ENCODE data around the gene CARMIL1. TPM values are rescaled to one million over a fixed set of nuclear protein-coding genes. Genes with fewer than 3 reads are reported as not detected.

Gene CARMIL1
- total and polyA plus RNA-seq, 2 of the 8 experiments (the other 6 are each of a cell fraction or from before 2014, with no cell fraction given) = 20.3 to 40.4 TPM

DNA sequence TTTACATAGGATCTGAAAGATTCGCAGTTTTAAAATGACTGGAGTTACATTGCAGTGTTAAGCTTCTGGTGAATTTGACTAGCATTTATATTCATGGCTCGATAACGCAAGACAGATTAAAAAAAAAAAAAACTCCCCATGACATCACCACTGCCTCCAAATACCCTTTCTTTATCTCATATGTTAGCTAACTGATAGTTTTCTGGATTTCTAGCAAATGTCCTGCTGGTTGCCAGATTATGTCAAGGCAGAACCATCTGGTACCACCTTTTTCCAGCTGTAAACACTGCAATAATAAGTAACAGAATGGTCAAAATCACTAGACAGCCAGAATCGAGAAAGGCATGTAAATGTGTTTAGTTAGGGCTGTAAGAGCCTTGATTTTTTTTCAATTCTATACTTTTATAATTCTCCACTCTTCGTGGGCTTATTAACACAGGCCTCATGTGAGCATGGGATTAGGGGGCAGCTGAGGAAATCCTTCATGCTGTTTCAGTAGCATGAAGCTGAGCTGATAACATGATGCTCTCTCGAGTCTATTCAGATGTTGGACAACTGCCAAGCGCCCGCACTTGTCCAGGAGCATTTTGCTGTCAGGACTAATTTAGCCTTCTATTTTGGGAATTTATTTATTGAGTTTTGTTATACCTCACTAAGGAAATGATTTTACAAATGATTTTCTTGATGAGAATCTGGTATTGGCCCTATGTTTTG lies 206.8 kb downstream of the CARMIL1 start:
- Histone ChIP-seq H3K23me2 (ENCODE audit: low read depth, low read length) (no peaks in the 10 kb centered on the region), H3K27ac (ENCODE audit: low read depth, low read length) (no peak overlapping the region), H4K20me1 (replicated peaks in 1 of 2; ENCODE audit: control insufficient read depth in 1 of 2, insufficient read depth in 2 of 2, low read length in 2 of 2) (no peaks in the 10 kb centered on the region), H3K4me1 (replicated peaks in 1 of 4; ENCODE audit: control insufficient read depth in 3 of 4, insufficient read depth in 4 of 4, low read length in 3 of 4) (no peaks in the 10 kb centered on the region), H4K91ac (replicated peaks; ENCODE audit: insufficient read length, low read length) (no peak overlapping the region), H3K9ac (replicated peaks in 1 of 4; ENCODE audit: extremely low read depth in 1 of 4, low read depth in 3 of 4, low read length in 3 of 4) (no peak overlapping the region; a peak in 1 of 7 replicates), H3K9me3 (ENCODE audit: insufficient read depth in 2 of 2, low read depth in 1 of 2, low read length in 1 of 2) (no peaks in the 10 kb centered on the region), H3K56ac (replicated peaks; ENCODE audit: insufficient read length, low read depth, low read length) (no peak overlapping the region), H2BK12ac (ENCODE audit: low read depth, low read length) (no peak overlapping the region), H2BK15ac (ENCODE audit: low read length) (no peak overlapping the region), H3K4me3 (ENCODE audit: extremely low read depth in 1 of 4, insufficient read depth in 2 of 4, low read depth in 3 of 4, low read length in 4 of 4) (no peak overlapping the region), H3K79me1 (ENCODE audit: low read depth, low read length) (no peaks in the 10 kb centered on the region), H2AK5ac (ENCODE audit: low read depth, low read length) (no peak overlapping the region), H3K18ac (ENCODE audit: extremely low read depth, low read length) (no peak overlapping the region), H3K4ac (replicated peaks; ENCODE audit: insufficient read length, low read depth, low read length) (no peak overlapping the region), H4K5ac (ENCODE audit: insufficient read length, low read depth, low read length) (no peak overlapping the region), H3K23ac (ENCODE audit: insufficient read length) (no peak overlapping the region), H2BK5ac (ENCODE audit: low read depth, low read length) (no peak overlapping the region), H2AFZ (ENCODE audit: low read length) (no peak overlapping the region), H2BK20ac (ENCODE audit: low read length) (no peak overlapping the region), H4K8ac (ENCODE audit: extremely low read depth, insufficient read depth, low read length) (no peak overlapping the region), H2BK120ac (replicated peaks; ENCODE audit: low read depth, low read length) (no peak overlapping the region), H3K14ac (ENCODE audit: insufficient read length) (no peak overlapping the region), H3K27me3 (replicated peaks in 1 of 4; ENCODE audit: control insufficient read depth in 3 of 4, extremely low read depth in 1 of 4, insufficient read depth in 3 of 4, low read length in 3 of 4) (no peaks in the 10 kb centered on the region), H3K36me3 (ENCODE audit: control insufficient read depth in 2 of 4, insufficient read depth in 4 of 4, low read length in 3 of 4) (peaks cover 0 to 8% (median 3%) of the 10 kb centered on the region in 4 experiments; a peak in 3 of 8 replicates), H3K4me2 (ENCODE audit: insufficient read depth in 1 of 2, low read depth in 2 of 2, low read length in 2 of 2) (no peak overlapping the region), H3K79me2 (ENCODE audit: control insufficient read depth in 1 of 2, insufficient read depth in 2 of 2, low read length in 2 of 2) (no peaks in the 10 kb centered on the region)
- DNase-seq (ENCODE audit: low read depth in 1 of 2, low spot score in 2 of 2) (no peak), FAIRE-seq (no peak)
- POLR2A ChIA-PET (ENCODE audit: partially characterized antibody) = no interaction called here
- WGBS, 2 experiments (ENCODE audit: extremely low coverage in 1 of 2, insufficient coverage in 1 of 2, insufficient read length in 1 of 2, insufficient replicate concordance in 2 of 2, low coverage in 1 of 2, low lambda C conversion rate in 2 of 2, missing lambda C conversion rate in 1 of 2) = 90% methylated on average over 8 of the region's 8 CpGs; no CpG with 5 or more reads in 1 of the 2 experiments
- no peak for TF ChIP-seq ATF3 (IDR thresholded peaks at IDR 0.05; ENCODE audit: insufficient read depth, low read depth, low read length)
- TF ChIP-seq ASH2L (IDR thresholded peaks at IDR 0.05; ENCODE audit: low read length) = no peak
- TF ChIP-seq SUZ12 (IDR thresholded peaks at IDR 0.05; ENCODE audit: low read length) = no peak
- TF ChIP-seq EZH2 (IDR thresholded peaks at IDR 0.05; ENCODE audit: low read depth, low read length, severe bottlenecking) = no peak
- TF ChIP-seq KDM5A (IDR thresholded peaks at IDR 0.05; ENCODE audit: low read length) = no peak
- no peak for TF ChIP-seq CREB1 (IDR thresholded peaks at IDR 0.05)
- no peak for TF ChIP-seq NANOG (IDR thresholded peaks at IDR 0.05; ENCODE audit: insufficient read depth, low read depth, low read length, poor library complexity, severe bottlenecking)
- no peak for TF ChIP-seq TCF12 (IDR thresholded peaks at IDR 0.05; ENCODE audit: low read depth, low read length)
- TF ChIP-seq CHD1 (IDR thresholded peaks at IDR 0.05; ENCODE audit: low read depth, low read length) = no peak
- CTCF ChIA-PET (ENCODE audit: partially characterized antibody) = interaction anchor here (1.0 to 2.9 kb wide), 4 partner anchors 10 to 220 kb away, joined by 3 to 12 read pairs (median 6); no protein-coding TSS in a partner anchor

All from H1 (cell line).